Muscle of leg (tissue), 11 donors: ENCODE results near the gene PSKH1. TPM values are rescaled to one million over a fixed set of nuclear protein-coding genes. Genes with fewer than 3 reads are reported as not detected.

Experiments
- DNase-seq: peaks from one replicate; pipeline ENCODE4 v3.0.0; 2013
- H3K27ac ChIP-seq: one replicate; pipeline ENCODE4 v1.5.1; 2013; ENCODE audit warnings: mild to moderate bottlenecking, low read length, control low read depth
- H3K27me3 ChIP-seq: one replicate; pipeline ENCODE4 v1.6.1; 2013; ENCODE audit warnings: low read length; ENCODE audit not compliant: control insufficient read depth, insufficient read depth
- H3K36me3 ChIP-seq: one replicate; pipeline ENCODE4 v1.6.1; 2013; ENCODE audit warnings: low read length; ENCODE audit not compliant: control insufficient read depth, insufficient read depth
- H3K4me1 ChIP-seq: one replicate; pipeline ENCODE4 v1.6.1; 2013; ENCODE audit warnings: low read length; ENCODE audit not compliant: control insufficient read depth, insufficient read depth
- H3K4me3 ChIP-seq: one replicate; pipeline ENCODE4 v1.5.1; 2013; ENCODE audit warnings: low read length, control low read depth
- H3K9me3 ChIP-seq: replicated peaks from 2 replicates; pipeline ENCODE4 v1.6.1; 2013; ENCODE audit warnings: low read depth, low read length; ENCODE audit not compliant: control insufficient read depth
- WGBS: methylation state at CpG from one replicate; pipeline ENCODE4 v1.1.5; 2013; ENCODE audit warnings: missing lambda C conversion rate; ENCODE audit not compliant: insufficient coverage; 5-methylcytosine and 5-hydroxymethylcytosine counted together
- polyA plus RNA-seq, 8 donors: library from polyadenylated mRNA; unstranded; fragments of 120-200 nt; gene quantifications; one replicate each; pipeline versions ENCODE4 v1.2.1 to v1.2.3, GENCODE V29; 2013; ENCODE audit warnings: inconsistent platforms in 1 of 8, low replicate concordance in 1 of 8; ENCODE audit not compliant: insufficient read length in 8 of 8, insufficient read depth in 1 of 8
- total RNA-seq: library from RNA; stranded (reverse); fragments of 120-200 nt; gene quantifications from one replicate; pipeline ENCODE4 v1.2.4, GENCODE V29; 2013

Gene PSKH1
- total and polyA plus RNA-seq, 9 donors = 8.6 to 26.1 (median 23.9) TPM

GRCh38 chr16:67939507-67940445, 46.7 kb downstream of the PSKH1 start:
- H3K4me3 ChIP-seq = no peak overlapping the region
- no peak overlapping the region for H3K27ac ChIP-seq
- no peak for DNase-seq
- no peaks in the 10 kb centered on the region for H3K9me3 ChIP-seq
- no peaks in the 10 kb centered on the region for H3K27me3 ChIP-seq
- H3K4me1 ChIP-seq = peaks cover 29% of the 10 kb centered on the region
- 82% methylated on average over 20 of the region's 33 CpGs for WGBS
- peaks cover 46% of the 10 kb centered on the region for H3K36me3 ChIP-seq

GRCh38 chr16:67940446-67941089, 47.5 kb downstream of the PSKH1 start:
- Histone ChIP-seq H3K27ac (no peak overlapping the region), H3K36me3 (peaks cover 54% of the 10 kb centered on the region), H3K4me1 (peaks cover 31% of the 10 kb centered on the region), H3K9me3 (no peaks in the 10 kb centered on the region), H3K4me3 (no peak overlapping the region), H3K27me3 (no peaks in the 10 kb centered on the region)
- 85% methylated on average over 4 of the region's 5 CpGs for WGBS
- DNase-seq = no peak

- no peaks in the 10 kb centered on the region for H3K27me3 ChIP-seq
- 75% methylated on average over 9 of the region's 9 CpGs for WGBS
- H3K36me3 ChIP-seq = peaks cover 65% of the 10 kb centered on the region
- H3K27ac ChIP-seq = no peak overlapping the region
- H3K4me1 ChIP-seq = peaks cover 31% of the 10 kb centered on the region
- H3K4me3 ChIP-seq = no peak overlapping the region
- H3K9me3 ChIP-seq = no peaks in the 10 kb centered on the region
- DNase-seq = no peak
These were observed 48.6 kb downstream of the PSKH1 start for GRCh38 chr16:67941469-67942199.

- Histone ChIP-seq H3K4me3 (no peak overlapping the region), H3K27me3 (no peaks in the 10 kb centered on the region), H3K27ac (no peak overlapping the region), H3K9me3 (no peaks in the 10 kb centered on the region), H3K4me1 (peaks cover 26% of the 10 kb centered on the region), H3K36me3 (peaks cover 70% of the 10 kb centered on the region)
- DNase-seq = no peak
- WGBS = 54% methylated on average over 6 of the region's 6 CpGs
These were observed 49.1 kb downstream of the PSKH1 start for GRCh38 chr16:67942200-67942509.

- no peak overlapping the region for H3K27ac ChIP-seq
- no peaks in the 10 kb centered on the region for H3K9me3 ChIP-seq
- H3K4me1 ChIP-seq = peaks cover 24% of the 10 kb centered on the region
- H3K4me3 ChIP-seq = no peak overlapping the region
- DNase-seq = no peak
- no peaks in the 10 kb centered on the region for H3K27me3 ChIP-seq
- H3K36me3 ChIP-seq = peaks cover 75% of the 10 kb centered on the region
- 83% methylated on average over 25 of the region's 27 CpGs for WGBS
These were observed 49.6 kb downstream of the PSKH1 start for GRCh38 chr16:67942510-67943255.

- WGBS = 81% methylated on average over 5 of the region's 6 CpGs
These were observed 50.2 kb downstream of the PSKH1 start for GRCh38 chr16:67943256-67943618.

GRCh38 chr16:67943619-67944504, 50.8 kb downstream of the PSKH1 start, which contains the start of gene LCAT:
Gene LCAT (minus strand): TSS chr16:67944120. CDS start chr16:67944101, 19 bp downstream.
- H3K27me3 ChIP-seq = no peaks in the 10 kb centered on the region
- peak within 1 kb of the TSS; percentile 85 for H3K27ac ChIP-seq
- no peaks in the 10 kb centered on the region for H3K9me3 ChIP-seq
- WGBS = 48% methylated on average over 19 of the region's 23 CpGs
- peaks cover 87% of the 10 kb centered on the region for H3K36me3 ChIP-seq
- peaks cover 24% of the 10 kb centered on the region for H3K4me1 ChIP-seq
- H3K4me3 ChIP-seq = no peak within 1 kb of the TSS
- DNase-seq = peak; percentile 80

More at GRCh38 chr16:67943256-67943618, 50.2 kb downstream of the PSKH1 start:
- Histone ChIP-seq H3K27me3 (no peaks in the 10 kb centered on the region), H3K9me3 (no peaks in the 10 kb centered on the region), H3K4me3 (no peak overlapping the region), H3K36me3 (peaks cover 81% of the 10 kb centered on the region), H3K4me1 (peaks cover 24% of the 10 kb centered on the region), H3K27ac (peak overlapping the region; percentile 85)
- no peak for DNase-seq

- H3K36me3 ChIP-seq = peaks cover 88% of the 10 kb centered on the region
- peak overlapping the region; percentile 85 for H3K27ac ChIP-seq
- 86% methylated on average over 23 of the region's 24 CpGs for WGBS
- H3K4me3 ChIP-seq = no peak overlapping the region
- no peaks in the 10 kb centered on the region for H3K27me3 ChIP-seq
- peaks cover 24% of the 10 kb centered on the region for H3K4me1 ChIP-seq
- DNase-seq = no peak
- H3K9me3 ChIP-seq = no peaks in the 10 kb centered on the region
These were observed 51.8 kb downstream of the PSKH1 start for GRCh38 chr16:67944690-67945391.
